PC-9 (cell line): ENCODE measurements around the gene ZMYM3. TPM values are rescaled to one million over a fixed set of nuclear protein-coding genes. Genes with fewer than 3 reads are reported as not detected.

Experiments used
- Bru-seq: library from RNA; stranded (reverse); fragments of 400-500 nt; gene quantifications from one replicate; lab custom pipeline; 2021; lab: Mats Ljungman, UMichigan
- BruChase-seq, 2 experiments: library from RNA; stranded (reverse); fragments of 400-500 nt; gene quantifications; one replicate each; lab custom pipeline; 2021; lab: Mats Ljungman, UMichigan
- BruUV-seq: library from RNA; stranded (reverse); fragments of 400-500 nt; replicated peaks from 2 replicates; lab custom pipeline; 2021; lab: Mats Ljungman, UMichigan
- CTCF ChIA-PET: fragments of 300-600 bp; sonication (Branson Sonifier 250); formaldehyde crosslinking; loops from one replicate; lab custom pipeline; 2022; ENCODE audit warnings: antibody characterized with exemption; lab: Charles Lee
- POLR2A ChIA-PET: fragments of 300-600 bp; sonication (Branson Sonifier 250); formaldehyde crosslinking; loops from one replicate; lab custom pipeline; 2022; ENCODE audit warnings: antibody characterized with exemption; ENCODE audit not compliant: unreplicated experiment; lab: Charles Lee
- DNase-seq, 2 experiments: peaks; one replicate each; pipeline versions ENCODE4 v3.0.0 to v3.0.0-alpha.2; 2015 to 2022; ENCODE audit warnings: mixed read lengths in 1 of 2
- H2AFZ ChIP-seq: fragments of 200-600 bp; sonication (generic); 2 replicates; pipeline ENCODE4 v1.8.1; 2017; ENCODE audit warnings: antibody characterized with exemption
- H3F3A ChIP-seq: fragments of 200-600 bp; sonication (generic); 2 replicates; pipeline ENCODE4 v1.8.1; 2017; ENCODE audit warnings: antibody characterized with exemption, mild to moderate bottlenecking, low read depth; ENCODE audit not compliant: insufficient read depth
- H3K27ac ChIP-seq: fragments of 200-600 bp; sonication (generic); 2 replicates; pipeline ENCODE4 v1.6.1; 2016; ENCODE audit warnings: mixed run types
- H3K27me3 ChIP-seq: fragments of 200-600 bp; sonication (generic); 2 replicates; pipeline ENCODE4 v1.6.1; 2016; ENCODE audit warnings: low read depth, mixed run types; ENCODE audit not compliant: insufficient read depth
- H3K36me3 ChIP-seq: fragments of 200-600 bp; sonication (generic); 2 replicates; pipeline ENCODE4 v1.6.1; 2016; ENCODE audit warnings: low read depth, mixed run types
- H3K4me1 ChIP-seq: fragments of 200-600 bp; sonication (generic); replicated peaks from 2 replicates; pipeline ENCODE4 v1.6.1; 2016; ENCODE audit warnings: mixed run types; ENCODE audit not compliant: insufficient read depth
- H3K4me2 ChIP-seq: fragments of 200-600 bp; sonication (generic); 2 replicates; pipeline ENCODE4 v1.6.1; 2017; ENCODE audit warnings: mixed run types
- H3K4me3 ChIP-seq: fragments of 200-600 bp; sonication (generic); 2 replicates; pipeline ENCODE4 v1.6.1; 2016; ENCODE audit warnings: mixed run types
- H3K79me2 ChIP-seq: fragments of 200-600 bp; sonication (generic); 2 replicates; pipeline ENCODE4 v1.6.1; 2017; ENCODE audit warnings: low read depth, mixed run types
- H3K9me2 ChIP-seq: fragments of 200-600 bp; sonication (generic); 2 replicates; pipeline ENCODE4 v1.8.1; 2017; ENCODE audit warnings: mild to moderate bottlenecking; ENCODE audit not compliant: insufficient read depth
- H3K9me3 ChIP-seq: fragments of 200-600 bp; sonication (generic); 2 replicates; pipeline ENCODE4 v1.8.1; 2016; ENCODE audit warnings: low read depth; ENCODE audit not compliant: insufficient read depth
- H4K20me1 ChIP-seq: fragments of 200-600 bp; sonication (generic); 2 replicates; pipeline ENCODE4 v1.8.1; 2017; ENCODE audit not compliant: insufficient read depth
- CTCF ChIP-seq: fragments of 200-600 bp; sonication (generic); conservative IDR thresholded peaks from 2 replicates; pipeline ENCODE4 v1.6.1; 2017; ENCODE audit warnings: mixed run types, antibody characterized with exemption, mild to moderate bottlenecking, moderate library complexity
- EZH2 ChIP-seq: fragments of 200-600 bp; sonication (generic); IDR thresholded peaks from 2 replicates; pipeline ENCODE4 v1.8.0; 2017; ENCODE audit warnings: antibody characterized with exemption, low read depth
- intact Hi-C: fragments of 100-400 bp; cut with micrococcal nuclease; formaldehyde crosslinking; loops from one replicate; pipeline ENCODE4 v1.10.0; 2022; ENCODE audit not compliant: unreplicated experiment
- long read RNA-seq: library from polyadenylated mRNA; stranded (forward); transcript quantifications from one replicate; pipeline ENCODE4 v2.0.0, GENCODE V29; 2022
- total RNA-seq: library from RNA; stranded (reverse); gene quantifications from 2 replicates; pipeline ENCODE4 v1.2.3, GENCODE V29; 2021

Gene ZMYM3
- total RNA-seq (45.3 and 45.7 TPM in 2 replicates), Bru-seq, nascent RNA (percentile 54 among the genes with signal in this experiment), BruChase-seq, experiment 1, labeled RNA remaining after a 2-hour chase (percentile 79 among the genes with signal in this experiment), BruChase-seq, experiment 2, labeled RNA remaining after a 6-hour chase (percentile 87 among the genes with signal in this experiment)
- long read RNA-seq, full-length matches to known transcripts, result 1 of 18 reads
- long read RNA-seq, partial matches to known transcripts, result 11 of 18 reads
- long read RNA-seq, other reads (novel, unspliced or antisense), result 6 of 18 reads

GRCh38 chrX:71254092-71254963 lies at the start of gene ZMYM3:
Gene ZMYM3 (minus strand): TSS chrX:71254140. CDS start chrX:71253255, 885 bp downstream.
- Histone ChIP-seq H3K4me1 (peaks cover 12% of the 10 kb centered on the region), H3K9me3 (no peaks in the 10 kb centered on the region), H2AFZ (peak within 1 kb of the TSS; percentile 93), H3K79me2 (peaks cover 10% of the 10 kb centered on the region; the same call in 1 of the 2 replicates), H3K4me3 (peak within 1 kb of the TSS; percentile 87), H4K20me1 (no peaks in the 10 kb centered on the region), H3K4me2 (peak within 1 kb of the TSS; percentile 83), H3F3A (peaks cover 8% of the 10 kb centered on the region; the same call in 1 of the 2 replicates), H3K27ac (no peak within 1 kb of the TSS), H3K36me3 (no peaks in the 10 kb centered on the region), H3K27me3 (no peaks in the 10 kb centered on the region), H3K9me2 (no peaks in the 10 kb centered on the region)
- intact Hi-C loops, result loop anchor here (1.0 to 2.0 kb wide), 2 partner anchors 28 to 112 kb away; partner anchors contain the start of genes NONO and TAF1
- TF ChIP-seq CTCF, result no peak
- CTCF ChIA-PET, result interaction anchor here (0.6 kb wide), 3 partner anchors 59 to 1814 kb away, joined by 3 to 4 read pairs (median 3); partner anchors contain the start of gene TAF1
- POLR2A ChIA-PET, result interaction anchor here (0.9 kb wide), 1 partner anchor 112 kb away, joined by 5 read pairs; the partner anchor contains the start of gene TAF1
- DNase-seq, result peak; percentile 72 to 87
- BruUV-seq, result no TSS peak

GRCh38 chrX:71302461-71303213 lies 48.7 kb upstream of the ZMYM3 start:
- CTCF ChIA-PET, result no interaction called here

More at GRCh38 chrX:71302461-71303213, 48.7 kb upstream of the ZMYM3 start:
- TF ChIP-seq CTCF (no peak), EZH2 (no peak)
- no peak for DNase-seq
- Histone ChIP-seq H3K4me3 (no peak overlapping the region), H3K4me1 (no peaks in the 10 kb centered on the region), H3K79me2 (no peaks in the 10 kb centered on the region), H3K27ac (no peak overlapping the region), H3K9me3 (no peaks in the 10 kb centered on the region), H3K36me3 (no peaks in the 10 kb centered on the region), H3K4me2 (no peak overlapping the region), H3K9me2 (no peaks in the 10 kb centered on the region), H3K27me3 (no peaks in the 10 kb centered on the region), H4K20me1 (0 out of 2 replicates have a peak, but pooled peaks cover 2% of the 10 kb centered on the region), H3F3A (peaks cover 30% of the 10 kb centered on the region; the same call in 1 of the 2 replicates), H2AFZ (no peak overlapping the region)
- POLR2A ChIA-PET, result interaction anchor here (0.6 kb wide), 1 partner anchor 1237 kb away, joined by 6 read pairs; no protein-coding TSS in a partner anchor
- intact Hi-C loops, result no loop called here
- no TSS peak for BruUV-seq
